ENCODE results near the gene ENAH. TPM values are rescaled to one million over a fixed set of nuclear protein-coding genes. Genes with fewer than 3 reads are reported as not detected.

The ENAH gene
- total RNA-seq, 4 donors from 2014 or later, result 8.6 to 42.5 (median 35.9) TPM

GRCh38 chr1:225537554-225538251, 115.2 kb downstream of the ENAH start:
- Histone ChIP-seq H3K4me1 (peaks cover 0 to 6% (median 3%) of the 10 kb centered on the region in 3 donors), H3K27me3 (no peaks in the 10 kb centered on the region), H3K27ac (no peak overlapping the region), H3K4me3 (no peak overlapping the region), H3K9me3 (no peaks in the 10 kb centered on the region), H3K36me3 (no peaks in the 10 kb centered on the region)
- DNase-seq, result no peak
- intact Hi-C loops (cut with DNase I), result no loop called here
- WGBS, 2 donors, result 80 to 85% methylated on average over 10 of the region's 10 CpGs
- no peak for TF ChIP-seq CTCF (IDR thresholded peaks at IDR 0.05)
- no peak for TF ChIP-seq POLR2A (IDR thresholded peaks at IDR 0.05)

GRCh38 chr1:225535280-225535679, 117.6 kb downstream of the ENAH start:
- Histone ChIP-seq H3K27ac (no peak overlapping the region), H3K27me3 (no peaks in the 10 kb centered on the region), H3K4me1 (peaks cover 0 to 17% (median 3%) of the 10 kb centered on the region in 3 donors), H3K36me3 (no peaks in the 10 kb centered on the region), H3K4me3 (no peak overlapping the region), H3K9me3 (no peaks in the 10 kb centered on the region)
- 86 to 98% methylated on average over 6 of the region's 6 CpGs for WGBS, 2 donors
- intact Hi-C loops (cut with DNase I), result no loop called here
- no peak for DNase-seq
- TF ChIP-seq CTCF (IDR thresholded peaks at IDR 0.05) (no peak), POLR2A (IDR thresholded peaks at IDR 0.05) (no peak)

- H3K36me3 ChIP-seq, result no peaks in the 10 kb centered on the region
- H3K27me3 ChIP-seq, result no peaks in the 10 kb centered on the region
- no peak overlapping the region for H3K4me3 ChIP-seq
- peaks cover 0 to 17% (median 3%) of the 10 kb centered on the region in 3 donors for H3K4me1 ChIP-seq
- TF ChIP-seq POLR2A (IDR thresholded peaks at IDR 0.05) (no peak), CTCF (IDR thresholded peaks at IDR 0.05) (no peak)
- WGBS, 2 donors, result 88 to 91% methylated on average over 2 of the region's 2 CpGs
- no peak overlapping the region for H3K27ac ChIP-seq
- intact Hi-C loops (cut with DNase I), result no loop called here
- no peaks in the 10 kb centered on the region for H3K9me3 ChIP-seq
- no peak for DNase-seq
Measured at GRCh38 chr1:225534772-225535171, 118.2 kb downstream of the ENAH start.

- H3K4me3 ChIP-seq, result no peak overlapping the region
- peaks cover 0 to 17% (median 3%) of the 10 kb centered on the region in 3 donors for H3K4me1 ChIP-seq
- H3K27me3 ChIP-seq, result no peaks in the 10 kb centered on the region
- no peak for TF ChIP-seq CTCF (IDR thresholded peaks at IDR 0.05)
- TF ChIP-seq POLR2A (IDR thresholded peaks at IDR 0.05), result no peak
- intact Hi-C loops (cut with DNase I), result no loop called here
- DNase-seq, result no peak
- no peak overlapping the region for H3K27ac ChIP-seq
- no peaks in the 10 kb centered on the region for H3K36me3 ChIP-seq
- 81 to 89% methylated on average over 2 of the region's 2 CpGs for WGBS, 2 donors
- H3K9me3 ChIP-seq, result no peaks in the 10 kb centered on the region
Measured at GRCh38 chr1:225534135-225534534, 118.8 kb downstream of the ENAH start.

GRCh38 chr1:225533238-225533637, 119.7 kb downstream of the ENAH start:
- Histone ChIP-seq H3K4me3 (no peak overlapping the region), H3K4me1 (peaks cover 0 to 12% (median 0%) of the 10 kb centered on the region in 3 donors), H3K27ac (no peak overlapping the region), H3K9me3 (no peaks in the 10 kb centered on the region), H3K27me3 (no peaks in the 10 kb centered on the region), H3K36me3 (no peaks in the 10 kb centered on the region)
- TF ChIP-seq POLR2A (IDR thresholded peaks at IDR 0.05), result no peak
- TF ChIP-seq CTCF (IDR thresholded peaks at IDR 0.05), result no peak
- WGBS, 2 donors, result 84 to 95% methylated on average over 1 of the region's 1 CpG
- intact Hi-C loops (cut with DNase I), result no loop called here
- DNase-seq, result no peak

All from esophagus squamous epithelium (tissue), 5 donors.